ENCODE data around the gene SLC25A51.
"Not testable (repeated sequence)": the region's sequence is repeated elsewhere in the genome, so short reads cannot be mapped to it uniquely, and the experiment has no call there.

Gene SLC25A51

GRCh38 chr9:37899041-37899440, 4.9 kb downstream of the SLC25A51 start:
- TF ChIP-seq, protein P1, sequence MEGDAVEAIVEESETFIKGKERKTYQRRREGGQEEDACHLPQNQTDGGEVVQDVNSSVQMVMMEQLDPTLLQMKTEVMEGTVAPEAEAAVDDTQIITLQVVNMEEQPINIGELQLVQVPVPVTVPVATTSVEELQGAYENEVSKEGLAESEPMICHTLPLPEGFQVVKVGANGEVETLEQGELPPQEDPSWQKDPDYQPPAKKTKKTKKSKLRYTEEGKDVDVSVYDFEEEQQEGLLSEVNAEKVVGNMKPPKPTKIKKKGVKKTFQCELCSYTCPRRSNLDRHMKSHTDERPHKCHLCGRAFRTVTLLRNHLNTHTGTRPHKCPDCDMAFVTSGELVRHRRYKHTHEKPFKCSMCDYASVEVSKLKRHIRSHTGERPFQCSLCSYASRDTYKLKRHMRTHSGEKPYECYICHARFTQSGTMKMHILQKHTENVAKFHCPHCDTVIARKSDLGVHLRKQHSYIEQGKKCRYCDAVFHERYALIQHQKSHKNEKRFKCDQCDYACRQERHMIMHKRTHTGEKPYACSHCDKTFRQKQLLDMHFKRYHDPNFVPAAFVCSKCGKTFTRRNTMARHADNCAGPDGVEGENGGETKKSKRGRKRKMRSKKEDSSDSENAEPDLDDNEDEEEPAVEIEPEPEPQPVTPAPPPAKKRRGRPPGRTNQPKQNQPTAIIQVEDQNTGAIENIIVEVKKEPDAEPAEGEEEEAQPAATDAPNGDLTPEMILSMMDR (conservative IDR thresholded peaks at IDR 0.05), result no peak
- H3K27ac ChIP-seq, result no peak overlapping the region

DNA sequence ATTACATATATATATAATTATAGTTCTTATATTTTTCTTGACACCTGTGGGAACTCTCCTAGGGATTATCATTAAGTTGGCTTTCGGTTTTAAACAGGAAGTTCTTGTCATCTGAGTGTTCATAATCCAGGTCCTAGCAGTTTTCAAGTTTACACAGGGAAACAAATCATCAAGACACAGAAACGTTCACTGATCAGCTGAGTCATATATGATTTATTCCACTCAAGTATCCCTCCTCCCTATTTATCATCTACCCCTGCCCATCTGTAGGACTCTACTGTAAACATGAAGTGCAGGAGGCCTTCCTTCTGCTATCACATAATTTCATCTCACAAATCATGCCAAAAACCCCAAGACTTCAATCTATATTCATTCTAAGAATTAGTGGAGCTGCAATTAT, 6.3 kb downstream of the SLC25A51 start:
- TF ChIP-seq, protein P1 (conservative IDR thresholded peaks at IDR 0.05), result no peak
- H3K27ac ChIP-seq, result no peak overlapping the region

GRCh38 chr9:37892063-37892462, 11.9 kb downstream of the SLC25A51 start:
- H3K27ac ChIP-seq, result no peak overlapping the region
- TF ChIP-seq, protein P1 (conservative IDR thresholded peaks at IDR 0.05), result no peak

DNA sequence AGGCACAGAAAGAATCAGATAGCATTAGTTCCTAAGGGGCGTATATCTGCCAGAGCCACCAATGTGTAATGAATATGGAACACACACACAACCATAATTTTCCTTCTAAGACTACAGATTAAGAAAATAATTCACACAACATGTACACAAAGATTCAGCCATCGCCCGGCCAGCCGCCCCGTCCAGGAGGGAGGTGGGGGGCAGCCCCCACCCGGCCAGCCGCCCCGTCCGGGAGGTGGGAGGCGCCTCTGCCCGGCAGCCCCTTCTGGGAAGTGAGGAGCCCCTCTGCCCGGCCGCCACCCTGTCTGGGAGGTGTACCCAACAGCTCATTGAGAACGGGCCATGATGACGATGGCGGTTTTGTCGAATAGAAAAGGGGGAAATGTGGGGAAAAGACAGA, 12.9 kb downstream of the SLC25A51 start:
- H3K27ac ChIP-seq, result not testable (repeated sequence)

GRCh38 chr9:37889536-37889935, 14.4 kb downstream of the SLC25A51 start:
- TF ChIP-seq, protein P1 (conservative IDR thresholded peaks at IDR 0.05), result no peak
- H3K27ac ChIP-seq, result no peak overlapping the region

DNA sequence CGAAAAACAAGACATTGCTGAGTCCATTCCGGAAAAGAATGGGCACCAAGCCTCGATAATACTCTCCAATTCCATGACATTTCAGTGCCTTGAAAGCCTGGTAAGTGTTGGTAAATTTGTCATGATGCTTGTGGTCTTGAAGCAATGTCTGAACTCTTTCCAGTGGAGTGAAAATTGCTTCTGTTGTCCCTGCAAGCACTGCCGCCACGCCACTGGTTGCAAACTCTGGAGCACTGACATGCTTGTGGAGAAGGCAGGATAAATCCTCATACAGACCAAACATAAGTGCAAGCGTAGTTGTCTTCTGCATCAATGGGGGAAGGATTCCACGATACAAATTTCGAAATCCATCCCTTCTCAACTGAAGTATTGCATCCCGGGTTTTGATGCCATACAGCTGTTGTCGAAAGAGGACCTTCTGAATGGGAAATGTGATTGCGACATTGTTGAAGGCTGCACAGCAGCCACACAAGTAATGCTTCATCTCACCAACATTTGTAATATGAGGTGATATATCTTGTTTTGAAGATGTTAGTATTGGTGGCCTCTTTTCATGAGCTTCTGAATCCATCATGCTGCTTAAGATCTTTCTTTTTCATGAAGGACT, 15.8 kb downstream of the SLC25A51 start:
- not testable (repeated sequence) for H3K27ac ChIP-seq

DNA sequence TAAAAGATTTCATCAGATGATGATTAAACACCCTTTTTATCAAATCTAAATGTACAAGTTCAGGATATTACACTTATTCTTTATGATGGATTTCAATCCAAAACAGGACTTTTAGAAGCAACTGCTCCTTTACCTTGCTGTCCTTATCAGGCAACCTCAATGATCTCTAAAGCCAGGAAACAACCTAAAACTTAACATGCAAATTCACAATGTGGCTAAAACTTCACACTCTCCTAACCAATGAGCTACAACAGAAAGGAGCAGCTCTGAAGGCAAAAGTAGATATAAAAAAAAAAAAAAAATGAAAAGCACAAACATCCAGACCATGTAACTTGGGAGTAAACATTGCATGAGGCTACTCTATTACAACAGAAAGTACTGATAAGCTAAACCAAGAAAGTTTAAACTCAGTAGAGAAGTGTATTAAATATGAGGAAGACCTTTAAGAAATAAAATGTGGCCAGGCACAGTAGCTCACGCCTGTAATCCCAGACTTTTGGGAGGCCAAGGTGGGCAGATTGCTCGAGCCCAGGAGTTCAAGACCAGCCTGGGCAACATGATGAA, 22.9 kb downstream of the SLC25A51 start:
- H3K27ac ChIP-seq, result no peak overlapping the region
- TF ChIP-seq, protein P1 (conservative IDR thresholded peaks at IDR 0.05), result no peak

GRCh38 chr9:37876376-37876775, 27.6 kb downstream of the SLC25A51 start:
- TF ChIP-seq, protein P1 (conservative IDR thresholded peaks at IDR 0.05), result no peak

More at GRCh38 chr9:37876376-37876775, 27.6 kb downstream of the SLC25A51 start:
- H3K27ac ChIP-seq, result no peak overlapping the region

Measured in VCaP (cell line).